Activated T-cell treated with anti-CD3 and anti-CD28 coated beads for 4 hours (primary cell): Measurements from ENCODE around the gene CDS2.

Experiments
- DNase-seq: peaks from one replicate; pipeline ENCODE4 v3.0.0-alpha.2; 2020

CDS2 gene

GRCh38 chr20:5119435-5120184, 7.2 kb upstream of the CDS2 start, which contains the start of gene PCNA:
Gene PCNA, minus strand, starts transcription at chr20:5119958. Its CDS starts 160 bp downstream, at chr20:5119798.
- DNase-seq = peak; percentile 90

DNA sequence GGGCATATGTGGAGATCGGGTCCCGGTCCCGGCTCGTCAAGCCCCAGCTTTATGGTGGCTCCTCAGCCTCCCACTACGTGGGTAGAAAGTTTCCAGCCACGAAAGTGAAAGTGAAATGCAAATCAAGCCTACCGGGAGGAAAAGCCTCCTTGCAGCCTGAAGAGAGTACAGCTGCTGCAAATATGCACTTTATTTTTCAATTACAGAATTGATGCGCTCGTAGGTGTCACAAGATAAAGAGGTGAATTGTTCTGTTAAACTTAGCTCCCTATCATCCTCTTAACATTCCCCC, 6.7 kb upstream of the CDS2 start:
- no peak for DNase-seq

- no peak for DNase-seq
These were observed 3.9 kb upstream of the CDS2 start for GRCh38 chr20:5122873-5123260.

DNA sequence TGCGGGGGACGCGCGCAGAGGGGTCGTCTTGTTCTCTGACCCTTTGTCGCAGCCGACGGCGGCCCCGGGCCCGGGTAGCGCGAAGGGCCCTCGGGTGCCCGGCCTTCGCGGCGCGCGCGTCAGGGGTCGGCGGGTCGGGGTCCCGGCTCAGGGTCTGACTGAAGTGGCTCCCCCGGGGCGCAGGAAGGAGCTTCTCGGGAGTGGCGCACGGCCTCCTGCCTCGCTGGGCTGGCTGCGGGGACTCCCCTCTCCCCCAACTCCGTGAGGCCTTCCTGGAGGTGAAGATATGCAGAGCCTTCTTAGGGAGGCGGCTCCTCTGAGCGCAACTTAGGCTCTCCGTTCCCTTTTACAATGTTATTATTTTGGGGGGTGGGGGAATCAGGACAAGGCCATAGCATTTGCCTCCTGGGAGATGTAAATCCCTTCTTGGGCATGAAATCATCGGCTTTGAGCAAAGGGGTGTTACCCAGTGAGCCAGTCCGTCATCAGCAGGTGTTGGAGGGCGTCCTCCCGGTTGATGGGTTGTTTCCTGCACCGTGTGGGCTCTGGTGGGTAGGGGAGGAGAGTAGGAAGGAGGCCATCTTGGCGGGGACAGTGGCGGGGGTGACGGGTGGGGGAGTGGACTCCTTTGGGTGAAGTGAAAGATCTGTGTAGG, 523 bp downstream of the CDS2 start:
- peak; percentile 43 for DNase-seq

DNA sequence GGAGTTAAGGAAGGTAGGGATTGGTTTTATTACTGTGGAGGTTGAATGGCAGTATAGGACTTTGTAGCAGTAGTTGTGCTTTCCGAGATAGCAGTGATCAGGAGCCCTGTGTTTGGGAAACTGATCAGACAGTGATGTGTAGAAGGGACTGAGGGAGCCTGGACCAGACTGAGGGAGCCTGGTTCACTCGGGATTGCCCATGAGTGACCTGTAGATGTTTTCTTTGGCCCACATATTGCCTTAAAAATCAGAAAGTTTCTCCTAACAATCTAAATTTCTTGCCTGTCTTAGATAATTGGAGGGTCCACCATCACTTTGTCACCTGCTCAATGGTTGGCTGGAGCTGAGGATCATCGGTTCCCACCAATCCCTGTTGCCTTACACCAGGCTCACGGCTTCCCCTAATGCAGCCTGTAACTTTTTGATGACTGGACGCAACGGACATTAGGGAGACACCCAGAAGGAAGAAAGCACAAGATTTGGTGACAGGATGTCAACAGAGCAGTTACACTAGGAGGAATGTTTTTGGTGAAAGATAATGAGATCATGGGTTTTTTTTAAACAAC, 1.1 kb downstream of the CDS2 start:
- DNase-seq = no peak

- no peak for DNase-seq
These were observed 2.1 kb downstream of the CDS2 start for GRCh38 chr20:5128886-5129285.

DNA sequence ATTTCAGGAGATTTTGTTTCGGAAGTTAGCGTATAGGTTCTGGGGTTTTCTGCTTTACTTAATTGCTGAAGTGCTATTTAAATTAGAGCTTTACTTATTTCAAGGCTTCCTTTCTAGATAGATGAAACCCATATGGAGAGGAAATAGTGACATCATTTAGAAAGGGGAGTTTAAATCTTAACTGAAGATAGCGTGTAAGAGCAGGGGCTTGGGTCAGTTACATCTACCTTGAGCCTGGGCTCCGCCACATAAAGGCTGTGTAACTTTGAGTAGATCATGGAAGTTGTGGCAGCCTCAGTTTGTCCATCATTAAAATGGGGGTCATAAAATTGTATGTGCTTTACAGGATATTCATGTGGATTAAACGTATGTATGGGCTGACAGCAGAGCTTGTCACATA, 4.7 kb downstream of the CDS2 start:
- no peak for DNase-seq

- no peak for DNase-seq
These were observed 7.2 kb downstream of the CDS2 start for GRCh38 chr20:5133998-5134397.

GRCh38 chr20:5135363-5136012, 8.7 kb downstream of the CDS2 start:
- no peak for DNase-seq

GRCh38 chr20:5136096-5136495, 9.3 kb downstream of the CDS2 start:
- no peak for DNase-seq

GRCh38 chr20:5140195-5140594, 13.4 kb downstream of the CDS2 start:
- no peak for DNase-seq

- no peak for DNase-seq
These were observed 14.8 kb downstream of the CDS2 start for GRCh38 chr20:5141615-5142014.

- no peak for DNase-seq
These were observed 17.0 kb downstream of the CDS2 start for GRCh38 chr20:5143851-5144250.

DNA sequence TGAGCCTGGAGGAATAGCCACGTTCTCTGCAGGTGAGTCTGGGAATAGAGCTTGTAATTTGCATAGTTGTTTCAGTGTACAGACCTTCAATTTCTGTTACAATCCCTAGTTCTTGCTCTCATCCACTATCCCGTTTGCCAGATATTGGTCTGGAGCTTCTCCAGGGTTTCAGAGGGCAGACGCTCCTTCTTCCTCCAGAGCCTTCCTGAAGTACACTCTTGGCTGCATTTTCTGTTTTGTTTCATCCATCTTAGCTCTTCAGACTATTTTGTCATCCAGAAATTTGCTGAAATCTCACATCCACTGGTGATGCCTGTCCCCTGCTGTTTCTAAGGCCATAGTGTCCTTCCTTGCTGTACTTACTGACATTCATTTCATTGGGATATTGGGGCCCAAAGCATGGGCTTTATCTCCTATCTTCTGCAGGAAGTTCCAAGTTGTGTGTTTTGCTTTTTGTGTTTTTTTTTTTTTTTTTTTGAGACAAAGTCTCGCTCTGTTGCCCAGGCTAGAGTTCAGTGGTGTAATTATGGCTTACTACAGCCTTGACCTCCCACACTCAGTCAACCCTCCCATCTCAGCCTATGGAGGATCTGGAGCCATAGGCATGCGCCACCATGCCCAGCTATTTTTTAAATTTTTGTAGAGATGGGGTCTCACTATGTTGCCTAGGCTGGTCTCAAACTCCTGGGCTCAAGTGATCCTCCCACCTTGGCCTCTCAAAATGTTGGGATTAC, 18.7 kb downstream of the CDS2 start:
- no peak for DNase-seq

- DNase-seq = no peak
These were observed 19.4 kb downstream of the CDS2 start for GRCh38 chr20:5146099-5146668.

DNA sequence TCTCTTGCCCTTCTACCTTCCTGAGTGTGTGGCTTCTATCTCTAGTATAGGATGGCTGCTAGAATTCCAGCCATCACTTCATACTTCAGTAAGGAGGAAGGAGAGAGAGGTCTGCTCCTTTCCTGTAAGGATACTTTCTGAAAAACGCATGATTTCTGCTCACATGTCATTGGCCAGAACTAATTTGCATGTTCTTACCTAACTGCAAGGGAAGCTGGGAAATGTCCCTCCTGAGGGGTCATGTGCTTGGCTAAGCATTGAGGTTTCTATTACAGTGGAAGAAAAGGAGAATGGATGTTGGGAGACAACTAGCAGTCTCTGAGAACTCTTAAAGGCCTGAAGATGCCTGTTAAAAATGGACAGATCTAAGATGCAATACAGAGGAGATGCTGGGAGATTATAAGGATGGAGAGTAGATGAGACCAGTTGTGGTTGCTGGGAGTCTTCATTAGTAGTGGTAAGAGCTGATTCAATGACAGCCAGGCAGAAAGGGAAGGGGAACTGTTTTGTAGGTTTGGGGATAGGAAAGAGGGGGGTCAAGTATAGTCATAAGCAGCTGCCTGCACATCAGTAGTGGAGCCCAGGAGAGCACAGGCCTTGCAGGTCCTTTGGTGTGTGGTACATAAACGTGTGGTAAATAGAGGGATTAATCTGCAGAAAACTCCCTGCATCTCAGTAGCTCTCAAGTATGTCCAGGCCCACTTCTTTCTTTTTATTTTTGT, 20.2 kb downstream of the CDS2 start:
- DNase-seq = no peak

DNA sequence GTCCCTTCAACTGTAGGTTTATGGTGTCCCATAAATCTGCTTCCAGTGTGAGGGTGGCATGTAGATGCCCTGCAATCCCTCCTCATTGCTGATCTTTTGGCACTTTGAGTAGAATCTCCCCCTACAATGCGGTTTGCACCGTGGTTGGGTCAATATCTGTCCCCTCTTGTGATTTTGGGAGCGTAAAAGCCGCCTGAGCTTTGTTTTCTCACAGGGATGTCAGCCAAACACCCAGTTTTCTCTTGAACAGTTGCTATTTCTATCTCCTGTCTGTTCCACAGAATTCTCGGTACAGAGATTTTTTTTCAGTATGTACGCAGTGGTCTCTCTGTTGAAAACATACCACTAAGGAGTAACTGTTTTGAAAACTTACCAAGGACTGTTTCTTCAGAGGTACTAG, 21.8 kb downstream of the CDS2 start:
- no peak for DNase-seq

DNA sequence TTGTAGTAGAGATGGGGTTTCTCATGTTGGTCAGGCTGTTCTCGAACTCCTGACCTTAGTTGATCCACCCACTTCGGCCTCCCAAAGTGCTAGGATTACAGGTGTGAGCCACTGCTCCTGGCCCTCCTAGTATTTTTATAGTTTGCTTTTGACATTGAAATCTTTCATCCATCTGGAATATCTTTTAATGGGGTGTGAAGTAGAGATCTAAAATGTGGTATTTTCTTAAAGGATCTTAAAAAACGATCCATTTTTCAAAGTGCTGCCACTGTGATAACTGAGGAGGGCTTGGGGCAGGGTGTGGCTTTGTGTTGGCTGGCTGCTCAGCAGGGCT, 23.1 kb downstream of the CDS2 start:
- no peak for DNase-seq

DNA sequence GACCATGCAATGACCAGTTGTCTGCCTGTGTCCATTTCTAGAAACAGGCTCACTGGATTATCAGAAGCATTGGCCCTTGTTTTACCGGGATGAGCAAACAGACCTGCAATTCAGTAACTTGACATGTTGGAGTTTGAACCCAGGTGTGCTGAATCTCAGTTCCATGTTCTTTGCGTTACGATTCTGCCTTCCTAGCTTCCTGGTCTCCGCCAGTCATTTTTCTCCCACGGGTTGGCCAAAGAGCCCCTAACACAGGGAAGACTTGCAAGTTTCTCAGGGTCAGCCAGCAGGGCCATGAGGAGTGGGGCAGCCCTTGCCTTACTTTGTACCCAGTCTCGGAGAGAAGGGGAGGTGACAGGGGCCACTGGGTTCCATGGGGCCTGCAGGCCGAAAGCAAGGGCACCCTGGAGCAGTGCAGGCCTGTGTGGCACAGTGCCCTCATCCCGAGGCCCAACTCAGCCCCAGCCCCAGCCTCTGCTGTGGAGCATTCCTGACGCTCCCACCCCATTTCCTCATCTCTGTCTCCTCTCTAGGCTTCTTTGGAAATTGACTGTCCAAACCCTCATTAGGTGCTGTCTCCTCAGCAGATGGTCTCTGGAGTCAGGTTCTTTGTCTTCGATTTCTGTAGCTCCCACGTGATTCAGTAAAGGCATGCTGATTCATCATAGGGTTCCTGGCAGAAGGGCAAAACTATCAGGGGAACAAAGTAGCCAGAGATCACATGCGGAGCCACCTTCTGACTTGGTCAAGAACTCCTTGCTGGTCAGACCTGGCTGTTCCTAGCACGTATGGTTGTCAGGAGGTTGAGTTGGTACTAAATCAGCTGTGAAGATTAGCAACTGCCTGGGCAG, 23.6 kb downstream of the CDS2 start:
- no peak for DNase-seq

GRCh38 chr20:5153152-5153467, 26.3 kb downstream of the CDS2 start:
- DNase-seq = no peak
